Vagina (tissue), 2 donors: Measurements from ENCODE around the gene LYPD6.

Experiments
- POLR2A ChIP-seq, 2 donors: fragments of 450-650 bp; IDR thresholded peaks; one replicate each; pipeline ENCODE4 v1.6.1; 2017; ENCODE audit warnings: antibody characterized with exemption in 2 of 2, mild to moderate bottlenecking in 2 of 2, moderate library complexity in 2 of 2
- POLR2AphosphoS5 ChIP-seq, 2 donors: sonication (generic); formaldehyde crosslinking; IDR thresholded peaks; one replicate each; pipeline ENCODE4 v1.9.0; 2017; ENCODE audit warnings: antibody characterized with exemption in 2 of 2, mild to moderate bottlenecking in 2 of 2, low read depth in 1 of 2; ENCODE audit not compliant: insufficient read depth in 1 of 2
- TF ChIP-seq, protein P1 (sequence below), 3 experiments: fragments of 450-650 bp in 2 of 3; fragments of 200-600 bp in 1 of 3; sonication (generic) in 1 of 3; IDR thresholded peaks; one replicate each; pipeline ENCODE4 v1.5.1; 2017 to 2019; ENCODE audit warnings: antibody characterized with exemption in 3 of 3, mild to moderate bottlenecking in 2 of 3, moderate library complexity in 2 of 3

DNA sequence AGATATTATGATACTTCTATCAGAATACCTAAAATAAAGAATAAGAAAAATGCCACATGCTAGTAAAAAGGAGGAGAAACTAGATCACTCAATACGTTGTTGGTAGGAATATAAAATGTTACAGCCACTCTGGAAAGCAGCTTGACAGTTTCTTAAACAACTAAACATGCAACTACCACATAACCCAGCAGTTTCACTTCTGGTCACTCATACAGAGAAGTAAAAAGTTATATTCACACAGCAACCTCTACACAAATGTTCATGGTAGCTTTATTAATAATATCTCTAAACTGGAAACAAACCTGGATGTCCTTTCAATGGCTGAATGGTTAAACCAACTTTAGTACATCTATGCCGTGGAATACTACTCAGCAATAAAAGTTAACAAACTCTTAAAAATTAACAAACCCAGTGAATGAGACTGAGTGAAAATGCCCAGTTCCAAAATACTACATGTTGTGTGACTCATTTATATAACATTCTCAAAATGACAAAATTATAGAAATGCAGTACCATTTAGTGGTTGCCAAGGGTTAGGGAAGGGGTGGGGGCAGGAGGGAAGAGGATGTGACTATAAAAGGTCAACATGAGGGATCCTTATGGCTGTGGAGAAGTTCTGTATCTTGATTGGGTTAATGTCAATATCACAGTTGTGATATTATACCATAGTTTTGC lies 133.1 kb downstream of the LYPD6 start:
- TF ChIP-seq, protein P1, sequence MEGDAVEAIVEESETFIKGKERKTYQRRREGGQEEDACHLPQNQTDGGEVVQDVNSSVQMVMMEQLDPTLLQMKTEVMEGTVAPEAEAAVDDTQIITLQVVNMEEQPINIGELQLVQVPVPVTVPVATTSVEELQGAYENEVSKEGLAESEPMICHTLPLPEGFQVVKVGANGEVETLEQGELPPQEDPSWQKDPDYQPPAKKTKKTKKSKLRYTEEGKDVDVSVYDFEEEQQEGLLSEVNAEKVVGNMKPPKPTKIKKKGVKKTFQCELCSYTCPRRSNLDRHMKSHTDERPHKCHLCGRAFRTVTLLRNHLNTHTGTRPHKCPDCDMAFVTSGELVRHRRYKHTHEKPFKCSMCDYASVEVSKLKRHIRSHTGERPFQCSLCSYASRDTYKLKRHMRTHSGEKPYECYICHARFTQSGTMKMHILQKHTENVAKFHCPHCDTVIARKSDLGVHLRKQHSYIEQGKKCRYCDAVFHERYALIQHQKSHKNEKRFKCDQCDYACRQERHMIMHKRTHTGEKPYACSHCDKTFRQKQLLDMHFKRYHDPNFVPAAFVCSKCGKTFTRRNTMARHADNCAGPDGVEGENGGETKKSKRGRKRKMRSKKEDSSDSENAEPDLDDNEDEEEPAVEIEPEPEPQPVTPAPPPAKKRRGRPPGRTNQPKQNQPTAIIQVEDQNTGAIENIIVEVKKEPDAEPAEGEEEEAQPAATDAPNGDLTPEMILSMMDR (IDR thresholded peaks at IDR 0.05), result no peak
- no peak for TF ChIP-seq POLR2AphosphoS5 (IDR thresholded peaks at IDR 0.05; ENCODE audit: insufficient read depth in 1 of 2, low read depth in 1 of 2)
- no peak for TF ChIP-seq POLR2A (IDR thresholded peaks at IDR 0.05)
